Gastroesophageal sphincter (tissue), 4 donors: ENCODE data around the gene MKNK2. TPM values are rescaled to one million over a fixed set of nuclear protein-coding genes. Genes with fewer than 3 reads are reported as not detected.
A peak's percentile ranks its signal among the peaks of the same experiment; 100 is the strongest.

Experiments used
- ATAC-seq: fragments of 150-250 bp; one replicate; pipeline ENCODE4 v1.9.1; 2016; ENCODE audit warnings: mild to moderate bottlenecking, moderate library complexity
- H3K27ac ChIP-seq, 4 donors: fragments of 200-600 bp; sonication (generic) in 3 of 4; 1 replicate in 3 of 4; 2 replicates in 1 of 4; pipeline ENCODE4 v1.5.1; 2016 to 2019
- H3K27me3 ChIP-seq: fragments of 200-600 bp; sonication (generic); one replicate; pipeline ENCODE4 v1.5.1; 2019
- H3K36me3 ChIP-seq, 2 donors: fragments of 200-600 bp; sonication (generic); one replicate each; pipeline ENCODE4 v1.5.1; 2019; ENCODE audit warnings: control low read depth in 1 of 2
- H3K4me1 ChIP-seq, 3 donors: fragments of 200-600 bp; sonication (generic); 1 replicate in 2 of 3; 2 replicates in 1 of 3; pipeline ENCODE4 v1.5.1; 2016 to 2019; ENCODE audit warnings: control low read depth in 2 of 3
- H3K4me3 ChIP-seq, 2 donors: fragments of 200-600 bp; sonication (generic); one replicate each; pipeline ENCODE4 v1.5.1; 2019; ENCODE audit warnings: mild to moderate bottlenecking in 1 of 2, moderate library complexity in 1 of 2
- H3K9me3 ChIP-seq, 3 donors: fragments of 200-600 bp; sonication (generic); one replicate each; pipeline ENCODE4 v1.5.1; 2017 to 2019; ENCODE audit warnings: control low read depth in 2 of 3
- CTCF ChIP-seq, 4 experiments: fragments of 200-600 bp in 2 of 4; fragments of 450-650 bp in 2 of 4; sonication (generic) in 1 of 4; IDR thresholded peaks; one replicate each; pipeline ENCODE4 v1.5.1; 2017 to 2019; ENCODE audit warnings: antibody characterized with exemption in 4 of 4, mild to moderate bottlenecking in 2 of 4, moderate library complexity in 2 of 4
- EP300 ChIP-seq: sonication (generic); formaldehyde crosslinking; IDR thresholded peaks from one replicate; pipeline ENCODE4 v1.6.1; 2017; ENCODE audit warnings: antibody characterized with exemption, mild to moderate bottlenecking
- POLR2A ChIP-seq, 2 donors: fragments of 450-650 bp; IDR thresholded peaks; one replicate each; pipeline ENCODE4 v1.6.1; 2017; ENCODE audit warnings: antibody characterized with exemption in 2 of 2, mild to moderate bottlenecking in 2 of 2, moderate library complexity in 1 of 2
- POLR2AphosphoS5 ChIP-seq: sonication (generic); formaldehyde crosslinking; IDR thresholded peaks from one replicate; pipeline ENCODE4 v1.6.1; 2017; ENCODE audit warnings: antibody characterized with exemption
- WGBS, 2 donors: methylation state at CpG; one replicate each; pipeline ENCODE4 v1.1.5; 2018; ENCODE audit warnings: low coverage in 1 of 2; 5-methylcytosine and 5-hydroxymethylcytosine counted together
- total RNA-seq, 4 donors: library from RNA; depleted of rRNA; stranded (reverse); fragments of >200 nt; gene quantifications; one replicate each; pipeline ENCODE4 v1.1.0, GENCODE V29; 2016

MKNK2 gene
- total RNA-seq, 4 donors from 2014 or later: 98.4 to 195 (median 173) TPM

GRCh38 chr19:2046046-2046907, 4.8 kb downstream of the MKNK2 start:
- H3K27ac ChIP-seq: peak overlapping the region in 3 of 4 donors; percentile 99 to 100 (median 99)
- H3K36me3 ChIP-seq: peaks cover 0 to 72% of the 10 kb centered on the region in 2 donors
- no peaks in the 10 kb centered on the region for H3K27me3 ChIP-seq
- TF ChIP-seq CTCF (IDR thresholded peaks at IDR 0.05) (no peak), EP300 (no peak), POLR2AphosphoS5 (no peak), POLR2A (IDR thresholded peaks at IDR 0.05) (no peak)
- ATAC-seq: no peak
- 40 to 70% methylated on average over 1 to 2 of the region's 50 CpGs for WGBS, 2 donors
- peak overlapping the region in 1 of 2 donors; percentile 100 for H3K4me3 ChIP-seq
- no peaks in the 10 kb centered on the region for H3K9me3 ChIP-seq
- H3K4me1 ChIP-seq: peaks cover 9 to 87% (median 76%) of the 10 kb centered on the region in 3 donors

GRCh38 chr19:2045501-2046045, 5.5 kb downstream of the MKNK2 start:
- Histone ChIP-seq H3K27ac (peak overlapping the region in 3 of 4 donors; percentile 99 to 100 (median 99)), H3K9me3 (no peaks in the 10 kb centered on the region), H3K27me3 (no peaks in the 10 kb centered on the region), H3K4me1 (peaks cover 9 to 93% (median 80%) of the 10 kb centered on the region in 3 donors), H3K36me3 (peaks cover 0 to 79% of the 10 kb centered on the region in 2 donors), H3K4me3 (no peak overlapping the region)
- TF ChIP-seq POLR2A (IDR thresholded peaks at IDR 0.05) (no peak), CTCF (IDR thresholded peaks at IDR 0.05) (no peak), POLR2AphosphoS5 (no peak), EP300 (no peak)
- 60% methylated on average over 3 of the region's 14 CpGs; no CpG with 5 or more reads in 1 of the 2 donors for WGBS, 2 donors
- no peak for ATAC-seq

GRCh38 chr19:2044709-2045500, 6.1 kb downstream of the MKNK2 start:
- ATAC-seq: no peak
- peak overlapping the region in 3 of 4 donors; percentile 99 to 100 (median 99) for H3K27ac ChIP-seq
- H3K4me1 ChIP-seq: peaks cover 9 to 99% (median 83%) of the 10 kb centered on the region in 3 donors
- H3K4me3 ChIP-seq: no peak overlapping the region
- no peaks in the 10 kb centered on the region for H3K27me3 ChIP-seq
- H3K9me3 ChIP-seq: no peaks in the 10 kb centered on the region
- WGBS, 2 donors: 70% methylated on average over 3 of the region's 18 CpGs; no CpG with 5 or more reads in 1 of the 2 donors
- TF ChIP-seq POLR2A (IDR thresholded peaks at IDR 0.05): no peak
- no peak for TF ChIP-seq POLR2AphosphoS5
- TF ChIP-seq CTCF (IDR thresholded peaks at IDR 0.05): no peak
- no peak for TF ChIP-seq EP300
- H3K36me3 ChIP-seq: peaks cover 0 to 85% of the 10 kb centered on the region in 2 donors

- 65% methylated on average over 2 of the region's 11 CpGs; no CpG with 5 or more reads in 1 of the 2 donors for WGBS, 2 donors
- peaks cover 9 to 100% (median 79%) of the 10 kb centered on the region in 3 donors for H3K4me1 ChIP-seq
- peaks cover 0 to 89% of the 10 kb centered on the region in 2 donors for H3K36me3 ChIP-seq
- no peaks in the 10 kb centered on the region for H3K27me3 ChIP-seq
- peak overlapping the region in 3 of 4 donors; percentile 99 to 100 (median 99) for H3K27ac ChIP-seq
- ATAC-seq: no peak
- no peak for TF ChIP-seq POLR2A (IDR thresholded peaks at IDR 0.05)
- no peak for TF ChIP-seq CTCF (IDR thresholded peaks at IDR 0.05)
- no peak for TF ChIP-seq EP300
- TF ChIP-seq POLR2AphosphoS5: no peak
- no peaks in the 10 kb centered on the region for H3K9me3 ChIP-seq
- H3K4me3 ChIP-seq: no peak overlapping the region
Observed at GRCh38 chr19:2043961-2044708, 6.9 kb downstream of the MKNK2 start.
